K562 (cell line): ENCODE measurements around the gene APLF. TPM values are rescaled to one million over a fixed set of nuclear protein-coding genes. Genes with fewer than 3 reads are reported as not detected.

Experiments
- BRF1 ChIP-seq: IDR thresholded peaks from 3 replicates; pipeline ENCODE4 v1.6.1; 2011; ENCODE audit warnings: borderline replicate concordance, mild to moderate bottlenecking; ENCODE audit not compliant: insufficient read length; ENCODE audit errors: extremely low read depth
- COPS2 ChIP-seq: fragments of 450-650 bp; conservative IDR thresholded peaks from 2 replicates; pipeline ENCODE4 v1.6.1; 2016; ENCODE audit warnings: mild to moderate bottlenecking, moderate library complexity
- DPF2 ChIP-seq: fragments of 450-650 bp; IDR thresholded peaks from 2 replicates; pipeline ENCODE4 v1.6.1; 2016
- HEY1 ChIP-seq: fragments of 250-450 bp; sonication (Bioruptor Pico); IDR thresholded peaks from 2 replicates; pipeline ENCODE4 v1.5.0; 2020; ENCODE audit warnings: mild to moderate bottlenecking, moderate library complexity, borderline replicate concordance
- IFI16 ChIP-seq: fragments of 250-450 bp; sonication (Bioruptor Pico); IDR thresholded peaks from 2 replicates; pipeline ENCODE4 v2.1.2; 2022; ENCODE audit warnings: mild to moderate bottlenecking, inconsistent platforms
- ILF3 ChIP-seq: fragments of 450-650 bp; IDR thresholded peaks from 2 replicates; pipeline ENCODE4 v1.6.1; 2018; ENCODE audit warnings: antibody characterized with exemption, mild to moderate bottlenecking, moderate library complexity, borderline replicate concordance
- NFATC3 ChIP-seq: fragments of 450-650 bp; IDR thresholded peaks from 2 replicates; pipeline ENCODE4 v1.6.1; 2017; ENCODE audit warnings: mild to moderate bottlenecking
- RNF219 ChIP-seq: fragments of 250-450 bp; sonication (Bioruptor Pico); IDR thresholded peaks from 2 replicates; pipeline ENCODE4 v1.5.0; 2022; ENCODE audit warnings: mild to moderate bottlenecking
- SMARCA4 ChIP-seq: fragments of 450-650 bp; IDR thresholded peaks from 2 replicates; pipeline ENCODE4 v1.6.1; 2016
- SP1 ChIP-seq: sonication (generic); formaldehyde crosslinking; IDR thresholded peaks from 2 replicates; pipeline ENCODE4 v1.8.1; 2022; ENCODE audit warnings: mild to moderate bottlenecking, missing genetic modification reagents
- THRAP3 ChIP-seq: fragments of 450-650 bp; IDR thresholded peaks from 2 replicates; pipeline ENCODE4 v1.6.1; 2016; ENCODE audit warnings: mild to moderate bottlenecking, inconsistent platforms, borderline replicate concordance
- VEZF1 ChIP-seq: fragments of 200-800 bp; sonication (Bioruptor generic); IDR thresholded peaks from 2 replicates; pipeline ENCODE4 v1.6.1; 2017; ENCODE audit warnings: missing genetic modification characterization, missing compliant biosample characterization
- ZBTB2 ChIP-seq: fragments of 450-650 bp; IDR thresholded peaks from 2 replicates; pipeline ENCODE4 v1.6.1; 2016; ENCODE audit warnings: antibody characterized with exemption
- ZFPM2 ChIP-seq: fragments of 250-450 bp; sonication (Bioruptor Pico); IDR thresholded peaks from 2 replicates; pipeline ENCODE4 v1.5.1; 2022; ENCODE audit warnings: mild to moderate bottlenecking
- ZNF140 ChIP-seq: fragments of 250-450 bp; sonication (Bioruptor Pico); IDR thresholded peaks from 2 replicates; pipeline ENCODE4 v1.8.0; 2021; ENCODE audit warnings: moderate library complexity, mild to moderate bottlenecking, inconsistent platforms
- ZNF586 ChIP-seq: fragments of 450-650 bp; formaldehyde crosslinking; conservative IDR thresholded peaks from 2 replicates; pipeline ENCODE4 v1.4.0; 2020; ENCODE audit warnings: mild to moderate bottlenecking, moderate library complexity
- polyA plus RNA-seq, 8 experiments: library from polyadenylated mRNA; depleted of rRNA in 4 of 8; stranded (reverse) in 5 of 8; unstranded in 3 of 8; fragments of >200 nt; fragmentation: Nextera tagmentation in 2 of 8; fragmentation: Illumina TruSeq in 1 of 8; extraction: Ambion mirVana in 2 of 8; extraction: Trizol in 1 of 8; gene quantifications; 2 replicates each; pipeline versions ENCODE4 v1.2.1 to v1.2.3, GENCODE V29; 2011 to 2014; ENCODE audit warnings: inconsistent platforms in 1 of 8, missing spikeins in 1 of 8
- total RNA-seq, 7 experiments: library from RNA; depleted of rRNA in 6 of 7; stranded (reverse); fragments of >200 nt in 6 of 7; fragmentation: Illumina TruSeq in 2 of 7; extraction: Trizol in 2 of 7; gene quantifications; 2 replicates each; pipeline versions ENCODE4 v1.2.1 to v1.2.3, GENCODE V29; 2011 to 2021; ENCODE audit warnings: low replicate concordance in 1 of 7
- TF ChIP-seq, protein P1 (sequence below), 2 experiments: IDR thresholded peaks; 2 replicates each; pipeline ENCODE4 v1.6.1; 2011; ENCODE audit warnings: borderline replicate concordance in 1 of 2, control low read depth in 1 of 2, low read depth in 1 of 2, low read length in 1 of 2, mild to moderate bottlenecking in 1 of 2, mixed read lengths in 1 of 2, moderate library complexity in 1 of 2; ENCODE audit not compliant: insufficient read depth in 1 of 2, insufficient read length in 1 of 2, poor library complexity in 1 of 2, severe bottlenecking in 1 of 2; ENCODE audit errors: extremely low read depth in 1 of 2
- TF ChIP-seq, protein P2 (sequence below): fragments of 250-450 bp; sonication (Bioruptor Pico); IDR thresholded peaks from 2 replicates; pipeline ENCODE4 v1.5.1; 2021; ENCODE audit warnings: mild to moderate bottlenecking
- TF ChIP-seq, protein P3 (sequence below): sonication (generic); formaldehyde crosslinking; IDR thresholded peaks from 2 replicates; pipeline ENCODE4 v1.9.0; 2022; ENCODE audit warnings: mild to moderate bottlenecking, missing genetic modification reagents

APLF gene
- total and polyA plus RNA-seq, 9 of the 15 experiments (the other 6 are each of a cell fraction or from before 2014, with no cell fraction given), result 0.07 to 1.1 (median 0.71) TPM

- TF ChIP-seq, protein P1, sequence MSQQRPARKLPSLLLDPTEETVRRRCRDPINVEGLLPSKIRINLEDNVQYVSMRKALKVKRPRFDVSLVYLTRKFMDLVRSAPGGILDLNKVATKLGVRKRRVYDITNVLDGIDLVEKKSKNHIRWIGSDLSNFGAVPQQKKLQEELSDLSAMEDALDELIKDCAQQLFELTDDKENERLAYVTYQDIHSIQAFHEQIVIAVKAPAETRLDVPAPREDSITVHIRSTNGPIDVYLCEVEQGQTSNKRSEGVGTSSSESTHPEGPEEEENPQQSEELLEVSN (IDR thresholded peaks at IDR 0.05; ENCODE audit: borderline replicate concordance in 1 of 2, extremely low read depth in 1 of 2, insufficient read depth in 1 of 2, insufficient read length in 1 of 2, low read depth in 1 of 2, low read length in 1 of 2, poor library complexity in 1 of 2, severe bottlenecking in 1 of 2), result peak; percentile 35 to 41
- TF ChIP-seq COPS2 (no peak), THRAP3 (no peak), HEY1 (CRISPR knock-in tag) (no peak), ILF3 (no peak), RNF219 (no peak), BRF1 (no peak), VEZF1 (peak; percentile 95), DPF2 (no peak), NFATC3 (no peak), SMARCA4 (peak; percentile 41), ZBTB2 (peak; percentile 82), ZFPM2 (CRISPR knock-in tag) (no peak), IFI16 (no peak), ZNF586 (CRISPR knock-in tag) (0 out of 2 replicates have a peak, but pooled peaks have one; percentile 18), SP1 (CRISPR knock-in tag) (peak; percentile 74), ZNF140 (CRISPR knock-in tag) (no peak)
- TF ChIP-seq, protein P2, sequence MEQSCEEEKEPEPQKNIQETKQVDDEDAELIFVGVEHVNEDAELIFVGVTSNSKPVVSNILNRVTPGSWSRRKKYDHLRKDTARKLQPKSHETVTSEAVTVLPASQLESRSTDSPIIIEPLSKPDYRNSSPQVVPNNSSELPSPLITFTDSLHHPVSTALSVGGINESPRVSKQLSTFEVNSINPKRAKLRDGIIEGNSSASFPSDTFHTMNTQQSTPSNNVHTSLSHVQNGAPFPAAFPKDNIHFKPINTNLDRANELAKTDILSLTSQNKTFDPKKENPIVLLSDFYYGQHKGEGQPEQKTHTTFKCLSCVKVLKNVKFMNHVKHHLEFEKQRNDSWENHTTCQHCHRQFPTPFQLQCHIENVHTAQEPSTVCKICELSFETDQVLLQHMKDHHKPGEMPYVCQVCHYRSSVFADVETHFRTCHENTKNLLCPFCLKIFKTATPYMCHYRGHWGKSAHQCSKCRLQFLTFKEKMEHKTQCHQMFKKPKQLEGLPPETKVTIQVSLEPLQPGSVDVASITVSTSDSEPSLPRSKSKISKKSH (CRISPR knock-in tag), result no peak
- TF ChIP-seq, protein P3, sequence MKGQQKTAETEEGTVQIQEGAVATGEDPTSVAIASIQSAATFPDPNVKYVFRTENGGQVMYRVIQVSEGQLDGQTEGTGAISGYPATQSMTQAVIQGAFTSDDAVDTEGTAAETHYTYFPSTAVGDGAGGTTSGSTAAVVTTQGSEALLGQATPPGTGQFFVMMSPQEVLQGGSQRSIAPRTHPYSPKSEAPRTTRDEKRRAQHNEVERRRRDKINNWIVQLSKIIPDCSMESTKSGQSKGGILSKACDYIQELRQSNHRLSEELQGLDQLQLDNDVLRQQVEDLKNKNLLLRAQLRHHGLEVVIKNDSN (CRISPR knock-in tag), result no peak
Observed at GRCh38 chr2:68467077-68467960, at the start of gene APLF, which contains the start of gene FBXO48 (continued).
